GM12892 (cell line): ENCODE data around the gene SNED1.

Source experiments
- POLR2A ChIP-seq: IDR thresholded peaks from 2 replicates; pipeline ENCODE4 v1.6.1; 2011; ENCODE audit warnings: low read depth, low read length, control low read depth
- POLR2AphosphoS5 ChIP-seq: IDR thresholded peaks from 2 replicates; pipeline ENCODE4 v1.6.1; 2011; ENCODE audit warnings: low read depth, low read length, control low read depth
- TAF1 ChIP-seq: IDR thresholded peaks from 2 replicates; pipeline ENCODE4 v1.6.1; 2011; ENCODE audit warnings: low read depth, mild to moderate bottlenecking, control low read depth, low read length, borderline replicate concordance

- TF ChIP-seq POLR2AphosphoS5, result no peak
- no peak for TF ChIP-seq POLR2A
- no peak for TF ChIP-seq TAF1
Measured at GRCh38 chr2:241074065-241074818, 75.8 kb downstream of the SNED1 start.
